Measurements from ENCODE around the gene SEC61A2.
A peak's percentile ranks its signal among the peaks of the same experiment; 100 is the strongest.
"Not testable (repeated sequence)": the region's sequence is repeated elsewhere in the genome, so short reads cannot be mapped to it uniquely, and the experiment has no call there.

Gene SEC61A2

DNA sequence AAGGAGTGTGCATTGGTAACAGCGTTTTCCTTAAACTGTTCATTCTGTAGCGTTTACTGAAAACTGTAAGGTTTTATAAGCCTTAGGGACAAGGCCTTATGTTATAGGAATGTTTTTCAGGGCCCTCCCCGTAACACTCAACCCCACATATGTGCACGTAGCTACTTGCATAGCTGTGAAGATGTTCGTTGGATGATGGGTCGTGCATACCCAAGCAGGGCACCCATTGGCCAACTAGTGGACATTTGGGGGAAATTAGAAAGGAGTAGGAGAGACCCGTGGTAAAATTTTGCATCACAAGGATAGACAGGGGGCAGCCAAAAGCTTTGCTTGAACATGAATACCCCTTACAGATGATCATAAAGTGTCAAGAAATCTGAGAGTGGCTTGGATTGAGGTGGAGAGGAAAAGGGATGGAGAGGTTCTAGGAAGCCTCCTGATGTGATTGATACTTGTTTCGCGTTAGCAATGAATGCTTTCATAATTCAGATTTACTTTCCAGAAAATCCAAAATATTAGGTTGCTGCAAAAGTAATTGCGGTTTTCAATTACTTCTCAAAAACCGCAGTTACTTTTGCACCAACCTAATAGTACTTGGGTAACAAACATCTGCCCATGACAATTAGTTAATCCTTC is 878 bp downstream of the SEC61A2 start:
- Mint-ChIP-seq H3K9me3 (peaks cover 4% of the 10 kb centered on the region), H3K36me3 (ENCODE audit: low read depth) (peaks cover 13% of the 10 kb centered on the region), H3K4me3 (peak overlapping the region; percentile 79), H3K27ac (peak overlapping the region; percentile 71), H3K27me3 (ENCODE audit: low read depth) (no peaks in the 10 kb centered on the region), H3K4me1 (ENCODE audit: low read depth) (peaks cover 21% of the 10 kb centered on the region)
- peak; percentile 32 for DNase-seq (ENCODE audit: low spot score)

GRCh38 chr10:12135631-12136030 is 6.2 kb downstream of the SEC61A2 start:
- Mint-ChIP-seq H3K4me3 (no peak overlapping the region), H3K27me3 (ENCODE audit: low read depth) (no peaks in the 10 kb centered on the region), H3K36me3 (ENCODE audit: low read depth) (peaks cover 19% of the 10 kb centered on the region), H3K4me1 (ENCODE audit: low read depth) (peaks cover 8% of the 10 kb centered on the region), H3K9me3 (no peaks in the 10 kb centered on the region), H3K27ac (no peak overlapping the region)
- DNase-seq (ENCODE audit: low spot score): no peak

DNA sequence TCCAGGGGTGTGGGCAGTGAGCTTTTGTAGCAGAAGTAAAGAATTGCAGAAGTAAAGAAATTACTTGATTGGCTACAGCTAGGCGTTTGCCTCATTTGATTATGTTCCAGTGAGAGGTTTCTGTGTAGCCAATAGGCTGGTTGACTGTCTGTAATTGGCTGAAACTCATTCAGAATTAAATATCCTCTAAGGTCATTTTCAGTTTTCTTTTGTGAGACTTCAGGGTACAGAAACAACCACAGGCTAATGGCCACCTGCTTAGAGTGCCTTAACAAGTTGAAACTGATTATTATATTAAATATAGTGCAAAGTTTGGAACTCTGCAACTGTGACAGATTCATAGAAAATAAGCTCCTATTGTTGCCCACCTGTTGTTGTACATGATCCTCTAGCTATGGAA is 10.6 kb downstream of the SEC61A2 start:
- H3K27me3 Mint-ChIP-seq (ENCODE audit: low read depth): no peaks in the 10 kb centered on the region
- no peaks in the 10 kb centered on the region for H3K9me3 Mint-ChIP-seq
- H3K4me1 Mint-ChIP-seq (ENCODE audit: low read depth): no peaks in the 10 kb centered on the region
- DNase-seq (ENCODE audit: low spot score): no peak
- H3K36me3 Mint-ChIP-seq (ENCODE audit: low read depth): peaks cover 39% of the 10 kb centered on the region
- no peak overlapping the region for H3K4me3 Mint-ChIP-seq
- H3K27ac Mint-ChIP-seq: no peak overlapping the region

DNA sequence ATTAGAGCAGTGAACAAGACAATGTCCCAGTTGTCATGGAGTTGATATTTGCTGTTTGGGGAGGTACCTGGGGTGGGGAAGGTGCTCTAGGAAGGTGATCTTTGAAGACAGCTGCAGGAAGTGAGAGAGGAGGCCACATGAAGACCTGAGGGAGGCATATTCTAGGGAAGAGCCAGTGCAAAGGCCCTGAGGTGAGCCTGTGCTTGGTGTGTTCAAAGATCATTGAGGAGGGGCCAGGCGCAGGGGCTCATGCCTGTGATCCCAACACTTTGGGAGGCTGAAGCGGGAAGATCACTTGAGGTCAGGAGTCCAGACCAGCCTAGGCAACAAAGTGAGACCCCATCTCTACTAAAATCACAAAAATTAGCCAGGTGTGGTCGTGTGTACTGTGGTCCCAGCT is 15.1 kb downstream of the SEC61A2 start:
- H3K4me3 Mint-ChIP-seq: no peak overlapping the region
- H3K27me3 Mint-ChIP-seq (ENCODE audit: low read depth): no peaks in the 10 kb centered on the region
- no peak for DNase-seq (ENCODE audit: low spot score)
- H3K9me3 Mint-ChIP-seq: no peaks in the 10 kb centered on the region
- H3K36me3 Mint-ChIP-seq (ENCODE audit: low read depth): peaks cover 43% of the 10 kb centered on the region
- H3K27ac Mint-ChIP-seq: no peak overlapping the region
- peaks cover 3% of the 10 kb centered on the region for H3K4me1 Mint-ChIP-seq (ENCODE audit: low read depth)

GRCh38 chr10:12150163-12150562 is 20.7 kb downstream of the SEC61A2 start:
- H3K36me3 Mint-ChIP-seq (ENCODE audit: low read depth): peaks cover 31% of the 10 kb centered on the region
- no peak for DNase-seq (ENCODE audit: low spot score)
- H3K27ac Mint-ChIP-seq: no peak overlapping the region
- no peaks in the 10 kb centered on the region for H3K9me3 Mint-ChIP-seq
- H3K4me3 Mint-ChIP-seq: no peak overlapping the region
- peaks cover 3% of the 10 kb centered on the region for H3K4me1 Mint-ChIP-seq (ENCODE audit: low read depth)
- no peaks in the 10 kb centered on the region for H3K27me3 Mint-ChIP-seq (ENCODE audit: low read depth)

- H3K27me3 Mint-ChIP-seq (ENCODE audit: low read depth): no peaks in the 10 kb centered on the region
- peaks cover 29% of the 10 kb centered on the region for H3K36me3 Mint-ChIP-seq (ENCODE audit: low read depth)
- no peak for DNase-seq (ENCODE audit: low spot score)
- no peak overlapping the region for H3K27ac Mint-ChIP-seq
- H3K4me1 Mint-ChIP-seq (ENCODE audit: low read depth): no peaks in the 10 kb centered on the region
- no peak overlapping the region for H3K4me3 Mint-ChIP-seq
- no peaks in the 10 kb centered on the region for H3K9me3 Mint-ChIP-seq
These were observed 25.0 kb downstream of the SEC61A2 start for GRCh38 chr10:12154516-12154915.

GRCh38 chr10:12156367-12157123 is 27.1 kb downstream of the SEC61A2 start:
- Mint-ChIP-seq H3K27ac (no peak overlapping the region), H3K4me3 (no peak overlapping the region), H3K9me3 (no peaks in the 10 kb centered on the region), H3K27me3 (ENCODE audit: low read depth) (no peaks in the 10 kb centered on the region), H3K36me3 (ENCODE audit: low read depth) (peaks cover 30% of the 10 kb centered on the region), H3K4me1 (ENCODE audit: low read depth) (no peaks in the 10 kb centered on the region)
- DNase-seq (ENCODE audit: low spot score): no peak

DNA sequence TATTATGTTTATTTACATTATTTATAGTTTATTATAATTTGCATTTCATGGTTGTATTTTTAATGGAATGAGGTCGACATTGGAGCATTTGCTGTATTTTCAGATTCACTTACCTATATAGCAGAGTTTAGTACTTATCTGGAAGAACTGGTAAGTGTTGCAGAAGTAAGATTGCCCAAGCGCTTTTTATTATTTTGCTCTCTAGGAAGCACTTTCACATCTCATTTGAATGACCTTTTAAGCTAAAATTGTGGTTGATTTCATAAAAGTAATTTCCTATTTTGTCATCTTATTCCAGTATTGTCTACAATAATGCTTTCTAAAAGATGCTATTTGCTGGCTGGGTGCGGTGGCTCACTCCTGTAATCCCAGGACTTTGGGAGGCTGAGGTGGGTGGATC is 28.6 kb downstream of the SEC61A2 start:
- Mint-ChIP-seq H3K4me1 (ENCODE audit: low read depth) (no peaks in the 10 kb centered on the region), H3K4me3 (no peak overlapping the region), H3K27me3 (ENCODE audit: low read depth) (no peaks in the 10 kb centered on the region), H3K9me3 (no peaks in the 10 kb centered on the region), H3K27ac (no peak overlapping the region), H3K36me3 (ENCODE audit: low read depth) (peaks cover 40% of the 10 kb centered on the region)
- DNase-seq (ENCODE audit: low spot score): no peak

DNA sequence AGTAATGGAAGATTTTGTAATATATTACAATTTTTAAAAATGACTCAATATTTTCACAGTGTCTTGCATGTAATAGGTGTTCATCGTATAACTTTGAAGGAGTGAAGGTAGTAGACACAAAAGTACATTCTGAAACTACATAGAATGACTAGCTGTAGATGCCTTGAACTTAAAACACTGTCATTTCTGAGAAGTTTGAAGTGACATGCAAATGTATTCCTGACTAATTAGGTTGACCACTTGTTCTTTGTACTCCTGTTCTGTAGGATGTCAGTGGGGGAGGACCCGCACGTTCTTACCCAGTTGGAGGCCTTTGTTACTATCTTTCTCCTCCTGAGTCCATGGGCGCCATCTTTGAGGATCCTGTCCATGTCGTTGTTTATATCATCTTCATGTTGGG is 31.2 kb downstream of the SEC61A2 start:
- Mint-ChIP-seq H3K9me3 (no peaks in the 10 kb centered on the region), H3K4me1 (ENCODE audit: low read depth) (no peaks in the 10 kb centered on the region), H3K27me3 (ENCODE audit: low read depth) (no peaks in the 10 kb centered on the region), H3K27ac (no peak overlapping the region), H3K36me3 (ENCODE audit: low read depth) (peaks cover 41% of the 10 kb centered on the region), H3K4me3 (no peak overlapping the region)
- no peak for DNase-seq (ENCODE audit: low spot score)

GRCh38 chr10:12162927-12163326 is 33.5 kb downstream of the SEC61A2 start:
- Mint-ChIP-seq H3K36me3 (ENCODE audit: low read depth) (peaks cover 42% of the 10 kb centered on the region), H3K4me1 (ENCODE audit: low read depth) (no peaks in the 10 kb centered on the region), H3K27me3 (ENCODE audit: low read depth) (no peaks in the 10 kb centered on the region), H3K4me3 (no peak overlapping the region), H3K27ac (no peak overlapping the region), H3K9me3 (no peaks in the 10 kb centered on the region)
- no peak for DNase-seq (ENCODE audit: low spot score)

DNA sequence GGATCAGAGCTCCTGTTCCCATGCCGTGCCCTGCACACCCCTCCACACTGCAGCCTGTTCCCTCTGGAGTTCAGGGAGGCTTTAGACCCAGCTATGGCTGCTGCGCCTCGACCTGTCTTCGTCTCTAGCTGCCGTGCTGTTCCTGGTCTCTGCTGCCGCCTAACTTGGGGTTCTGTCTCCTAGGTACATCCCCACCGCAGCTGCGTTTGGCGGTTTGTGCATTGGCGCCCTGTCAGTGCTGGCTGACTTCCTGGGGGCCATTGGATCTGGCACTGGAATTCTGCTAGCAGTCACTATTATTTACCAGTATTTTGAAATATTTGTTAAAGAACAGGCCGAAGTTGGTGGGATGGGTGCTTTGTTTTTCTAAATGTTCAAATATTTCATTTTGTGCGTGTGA is 34.6 kb downstream of the SEC61A2 start:
- Mint-ChIP-seq H3K9me3 (no peaks in the 10 kb centered on the region), H3K27ac (no peak overlapping the region), H3K4me1 (ENCODE audit: low read depth) (no peaks in the 10 kb centered on the region), H3K36me3 (ENCODE audit: low read depth) (peaks cover 44% of the 10 kb centered on the region), H3K27me3 (ENCODE audit: low read depth) (no peaks in the 10 kb centered on the region), H3K4me3 (no peak overlapping the region)
- no peak for DNase-seq (ENCODE audit: low spot score)

DNA sequence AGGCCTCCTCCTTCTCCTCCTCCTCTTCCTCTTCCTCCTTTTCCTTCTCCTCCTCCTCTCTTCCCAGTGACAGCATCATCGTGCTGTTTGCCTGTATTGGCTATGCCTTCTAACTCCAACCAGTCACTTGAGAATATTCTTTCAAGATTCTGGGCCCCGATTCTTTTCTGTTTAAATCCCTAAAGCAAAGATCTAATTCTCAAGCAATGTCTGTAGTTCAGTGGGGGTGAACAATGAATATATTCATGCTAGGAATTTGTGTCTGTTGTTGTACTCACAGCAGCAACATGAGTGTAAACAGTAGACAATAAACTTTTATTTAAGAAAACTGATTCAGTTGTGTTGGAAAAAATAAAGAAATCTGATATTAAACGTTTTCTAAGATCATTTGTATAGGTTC is 35.6 kb downstream of the SEC61A2 start:
- Mint-ChIP-seq H3K4me3 (no peak overlapping the region), H3K27ac (peak overlapping the region; percentile 17), H3K9me3 (no peaks in the 10 kb centered on the region), H3K36me3 (ENCODE audit: low read depth) (peaks cover 48% of the 10 kb centered on the region), H3K4me1 (ENCODE audit: low read depth) (no peaks in the 10 kb centered on the region), H3K27me3 (ENCODE audit: low read depth) (no peaks in the 10 kb centered on the region)
- no peak for DNase-seq (ENCODE audit: low spot score)

DNA sequence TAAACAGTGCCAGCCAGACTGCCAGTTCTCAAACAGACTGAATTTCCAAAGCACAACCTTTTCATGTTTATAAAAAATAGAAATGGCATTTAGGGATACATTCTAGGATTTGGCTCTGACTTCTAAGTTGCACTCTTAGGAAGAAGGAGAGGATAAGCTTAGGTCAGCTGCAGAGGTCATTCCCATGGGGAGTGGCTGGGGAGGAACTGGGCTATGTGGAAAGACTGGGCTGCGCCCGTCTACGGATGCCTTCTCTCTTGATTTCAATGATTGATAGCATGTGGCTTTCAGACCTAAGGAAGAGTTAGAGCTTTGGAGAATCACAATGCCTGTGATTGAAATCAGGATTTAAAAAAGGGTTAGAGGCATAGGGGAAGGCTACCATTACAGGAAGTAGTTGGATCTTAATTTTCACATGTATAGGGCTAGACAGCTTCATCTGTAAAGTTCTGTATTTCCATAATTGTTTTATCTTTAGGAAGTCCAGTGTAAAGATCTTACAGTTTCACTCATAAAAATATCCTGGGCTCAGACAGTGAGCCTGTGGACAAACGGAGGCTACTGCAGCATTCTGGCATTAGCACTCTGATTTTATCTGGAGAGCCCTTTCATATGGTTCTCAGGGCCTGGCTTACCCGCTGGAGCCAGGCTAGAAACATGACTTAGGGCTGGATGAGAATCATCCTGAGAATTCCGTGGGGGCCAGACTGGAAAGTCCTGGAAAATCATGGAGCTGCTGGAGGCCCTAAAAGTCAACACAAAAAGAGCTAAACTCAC is 36.7 kb downstream of the SEC61A2 start:
- H3K4me1 Mint-ChIP-seq (ENCODE audit: low read depth): no peaks in the 10 kb centered on the region
- peaks cover 50% of the 10 kb centered on the region for H3K36me3 Mint-ChIP-seq (ENCODE audit: low read depth)
- H3K4me3 Mint-ChIP-seq: no peak overlapping the region
- no peak for DNase-seq (ENCODE audit: low spot score)
- no peaks in the 10 kb centered on the region for H3K27me3 Mint-ChIP-seq (ENCODE audit: low read depth)
- no peaks in the 10 kb centered on the region for H3K9me3 Mint-ChIP-seq
- no peak overlapping the region for H3K27ac Mint-ChIP-seq

- peaks cover 46% of the 10 kb centered on the region for H3K36me3 Mint-ChIP-seq (ENCODE audit: low read depth)
- not testable (repeated sequence) for H3K9me3 Mint-ChIP-seq; H3K27me3 Mint-ChIP-seq (ENCODE audit: low read depth); H3K4me3 Mint-ChIP-seq; H3K27ac Mint-ChIP-seq; H3K4me1 Mint-ChIP-seq (ENCODE audit: low read depth); DNase-seq (ENCODE audit: low spot score)
These were observed 42.0 kb downstream of the SEC61A2 start for GRCh38 chr10:12171512-12171911.

Measured in T-helper 2 cell treated with Interferon-gamma antibody and Interleukin-4, amounts not matched to agents 5 μg/mL and 100 μg/mL, for 36 hours (primary cell).